Mononuclear cell (primary cell): Measurements from ENCODE around the gene CD247. TPM values are rescaled to one million over a fixed set of nuclear protein-coding genes. Genes with fewer than 3 reads are reported as not detected.

Experiments
- H3K27me3 ChIP-seq: 2 replicates; pipeline ENCODE4 v1.6.0; 2011; ENCODE audit warnings: low read length, control low read depth; ENCODE audit not compliant: insufficient read depth
- H3K4me1 ChIP-seq: 2 replicates; pipeline ENCODE4 v1.5.1; 2011; ENCODE audit warnings: mild to moderate bottlenecking, low read length, control low read depth; ENCODE audit not compliant: insufficient read depth
- H3K4me3 ChIP-seq: 2 replicates; pipeline ENCODE4 v1.5.1; 2011; ENCODE audit warnings: mild to moderate bottlenecking, low read length, moderate library complexity
- H3K9me3 ChIP-seq: 2 replicates; pipeline ENCODE4 v1.5.1; 2011; ENCODE audit warnings: low read depth, mild to moderate bottlenecking, control low read depth, low read length
- total RNA-seq: library from RNA; depleted of rRNA; stranded (reverse); fragments of >200 nt; gene quantifications from one replicate; pipeline ENCODE4 v1.2.3, GENCODE V29; 2012

The CD247 gene
- total RNA-seq, 1 donor, result 162 TPM

- Histone ChIP-seq H3K27me3 (no peaks in the 10 kb centered on the region), H3K4me3 (no peak overlapping the region), H3K4me1 (peaks cover 13% of the 10 kb centered on the region), H3K9me3 (no peaks in the 10 kb centered on the region)
Measured at GRCh38 chr1:167425482-167425881, 92.8 kb downstream of the CD247 start.

DNA sequence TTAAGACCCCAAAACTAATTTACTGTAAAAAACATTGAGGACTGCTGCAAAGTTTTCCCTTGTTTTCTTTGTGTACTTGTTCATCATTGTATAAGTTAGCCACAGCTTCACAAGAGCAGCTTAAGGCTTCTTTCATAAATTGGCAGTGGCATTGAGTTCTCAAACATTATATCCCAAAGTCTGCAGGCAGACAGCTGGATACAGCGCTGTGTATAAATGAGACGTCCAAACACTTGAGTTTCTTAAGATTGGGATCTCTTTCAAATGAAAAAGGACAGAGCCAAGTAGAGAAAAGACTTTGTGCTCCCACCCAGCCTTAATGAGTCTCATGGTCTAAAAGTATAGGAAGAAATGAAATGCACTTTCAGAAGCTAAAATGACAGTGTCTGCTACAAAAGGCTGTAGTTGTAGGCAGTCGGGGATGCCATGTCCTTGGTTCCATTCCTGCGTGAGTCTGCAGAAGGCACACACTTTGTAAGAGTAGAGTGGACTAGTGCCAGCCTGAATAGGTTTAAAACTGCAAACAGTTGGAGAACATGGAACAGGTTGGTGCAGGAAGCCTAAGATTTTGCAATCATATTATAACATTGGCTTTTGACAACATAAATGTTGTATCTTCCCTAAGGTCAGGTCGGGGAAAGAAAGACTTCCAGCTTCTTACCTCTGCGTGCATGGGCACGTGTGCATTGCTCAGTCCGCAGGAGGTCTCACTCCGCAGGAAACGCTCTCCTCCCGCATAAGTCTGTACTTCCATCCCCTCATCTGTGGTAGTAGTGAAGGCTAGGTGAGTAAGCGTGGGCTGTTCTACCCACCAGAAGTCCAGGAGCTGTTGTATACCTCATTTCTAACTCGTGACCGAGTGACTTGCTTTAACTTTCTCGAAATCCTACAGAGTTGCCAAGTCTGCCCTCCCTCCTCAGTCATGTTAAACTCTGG, 94.4 kb downstream of the CD247 start:
- Histone ChIP-seq H3K9me3 (no peaks in the 10 kb centered on the region), H3K4me3 (no peak overlapping the region)

GRCh38 chr1:167420510-167420909, 97.8 kb downstream of the CD247 start:
- Histone ChIP-seq H3K9me3 (no peaks in the 10 kb centered on the region), H3K4me3 (no peak overlapping the region), H3K4me1 (no peaks in the 10 kb centered on the region), H3K27me3 (no peaks in the 10 kb centered on the region)

More for the DNA sequence above, 94.4 kb downstream of the CD247 start:
- Histone ChIP-seq H3K27me3 (no peaks in the 10 kb centered on the region), H3K4me1 (peaks cover 2% of the 10 kb centered on the region)

DNA sequence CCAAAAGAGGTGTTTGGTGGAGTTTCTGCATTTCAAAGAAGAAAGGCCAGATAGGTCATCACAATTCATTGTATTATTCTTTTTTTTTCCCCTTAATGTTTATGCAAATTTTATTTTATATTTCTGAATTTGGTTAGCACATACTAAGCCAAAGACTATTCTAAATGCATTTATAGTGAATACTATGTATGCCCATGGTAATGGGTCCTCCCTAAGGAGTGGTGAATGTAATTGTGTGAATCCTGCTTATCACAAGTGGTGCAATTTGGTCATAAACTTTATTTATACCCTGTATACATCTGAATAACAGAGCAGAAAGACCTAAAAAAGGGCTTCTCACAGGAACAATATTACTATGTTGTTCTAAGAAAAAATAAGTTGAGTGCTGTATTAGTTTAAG, 99.1 kb downstream of the CD247 start:
- no peak overlapping the region for H3K4me3 ChIP-seq

DNA sequence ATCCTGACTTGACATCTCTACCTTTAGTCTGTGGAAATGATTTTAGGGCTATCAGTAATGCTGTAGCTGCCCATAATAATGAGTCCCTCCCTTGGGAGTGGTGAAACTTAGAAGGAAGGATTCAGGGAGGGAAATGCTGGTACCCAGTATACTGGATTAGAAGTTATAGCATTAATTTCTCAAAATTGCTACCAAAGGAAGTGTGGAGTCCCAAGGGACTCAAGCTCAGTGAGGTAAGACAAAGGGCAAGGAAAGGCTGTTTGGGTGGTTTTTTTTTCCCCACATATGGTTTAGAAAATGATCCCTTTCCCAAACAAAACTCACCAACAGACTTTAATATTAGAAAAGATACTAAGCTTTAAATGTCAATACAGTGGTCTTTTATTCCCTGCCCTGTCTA, 99.9 kb downstream of the CD247 start:
- Histone ChIP-seq H3K4me3 (no peak overlapping the region), H3K4me1 (no peaks in the 10 kb centered on the region), H3K9me3 (no peaks in the 10 kb centered on the region), H3K27me3 (no peaks in the 10 kb centered on the region)

More for the DNA sequence above, 99.1 kb downstream of the CD247 start:
- Histone ChIP-seq H3K4me1 (no peaks in the 10 kb centered on the region), H3K9me3 (no peaks in the 10 kb centered on the region), H3K27me3 (no peaks in the 10 kb centered on the region)

DNA sequence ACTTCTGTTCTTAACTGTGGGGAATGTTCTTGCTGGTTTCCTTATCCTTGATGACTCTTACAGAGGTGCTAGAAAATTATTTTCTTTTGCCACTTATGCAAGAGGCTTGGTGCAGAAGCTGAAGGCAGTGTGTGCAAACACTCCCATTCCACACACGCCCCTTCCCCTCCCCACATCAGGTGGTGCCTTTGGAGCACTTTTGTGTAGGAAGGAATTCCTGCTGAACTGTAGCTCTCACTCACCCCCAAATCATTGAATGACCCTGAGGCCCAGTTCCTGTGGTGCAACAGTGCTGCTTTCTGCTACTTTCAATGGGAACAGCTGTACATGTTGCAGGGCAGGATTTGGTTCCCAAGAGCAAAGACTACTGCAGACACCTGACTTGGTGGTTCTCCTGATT, 101.8 kb downstream of the CD247 start:
- no peaks in the 10 kb centered on the region for H3K9me3 ChIP-seq
- no peaks in the 10 kb centered on the region for H3K4me1 ChIP-seq
- H3K27me3 ChIP-seq, result no peaks in the 10 kb centered on the region
- H3K4me3 ChIP-seq, result no peak overlapping the region

DNA sequence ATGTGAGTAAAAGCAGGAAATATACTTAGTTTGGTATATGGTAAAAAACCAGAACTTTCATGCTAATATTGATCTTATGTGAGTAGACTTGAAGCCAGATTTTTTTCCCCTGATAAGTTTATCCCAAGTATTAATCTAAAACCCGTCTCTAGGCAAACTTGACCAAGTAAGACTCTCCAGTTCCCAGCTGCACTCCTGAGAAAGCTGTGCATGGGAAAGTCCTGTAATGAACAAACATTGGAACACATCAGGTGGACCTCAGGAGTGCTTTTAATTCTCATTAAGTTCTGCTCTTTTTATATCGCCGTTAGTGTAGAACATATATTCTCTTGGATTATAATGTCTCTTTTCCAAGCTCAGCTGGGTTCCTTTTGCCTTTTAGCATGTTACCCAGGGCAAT, 105.0 kb downstream of the CD247 start:
- Histone ChIP-seq H3K4me3 (no peak overlapping the region), H3K4me1 (no peaks in the 10 kb centered on the region), H3K27me3 (no peaks in the 10 kb centered on the region), H3K9me3 (no peaks in the 10 kb centered on the region)

GRCh38 chr1:167412920-167413319, 105.4 kb downstream of the CD247 start:
- Histone ChIP-seq H3K4me3 (no peak overlapping the region), H3K27me3 (no peaks in the 10 kb centered on the region), H3K9me3 (no peaks in the 10 kb centered on the region), H3K4me1 (no peaks in the 10 kb centered on the region)

GRCh38 chr1:167412072-167412471, 106.3 kb downstream of the CD247 start:
- H3K4me3 ChIP-seq, result no peak overlapping the region
- no peaks in the 10 kb centered on the region for H3K9me3 ChIP-seq
- no peaks in the 10 kb centered on the region for H3K27me3 ChIP-seq
- H3K4me1 ChIP-seq, result no peaks in the 10 kb centered on the region

GRCh38 chr1:167409183-167409582, 109.1 kb downstream of the CD247 start:
- Histone ChIP-seq H3K4me3 (no peak overlapping the region), H3K27me3 (no peaks in the 10 kb centered on the region), H3K9me3 (no peaks in the 10 kb centered on the region), H3K4me1 (no peaks in the 10 kb centered on the region)

- no peak overlapping the region for H3K4me3 ChIP-seq
- H3K4me1 ChIP-seq, result no peaks in the 10 kb centered on the region
- H3K27me3 ChIP-seq, result no peaks in the 10 kb centered on the region
- no peaks in the 10 kb centered on the region for H3K9me3 ChIP-seq
Measured at GRCh38 chr1:167408355-167408754, 110.0 kb downstream of the CD247 start.

DNA sequence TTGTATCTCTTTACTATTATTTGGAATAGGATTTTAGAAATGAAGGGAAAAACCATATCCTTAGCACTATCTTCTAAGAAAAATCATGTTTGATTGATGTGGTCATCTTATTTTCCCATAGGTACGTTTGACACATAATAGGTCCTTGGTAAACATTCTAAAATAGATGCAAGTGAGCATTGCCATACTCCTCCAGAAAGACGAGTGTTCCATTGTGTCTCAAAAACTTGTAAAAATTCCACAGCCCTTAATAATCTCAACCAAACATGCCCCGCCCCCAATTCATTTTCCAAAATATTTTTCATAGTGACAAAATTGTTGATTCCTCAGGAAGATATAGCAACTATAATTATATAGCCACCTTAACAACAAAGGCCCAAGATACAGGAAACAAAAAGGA, 113.4 kb downstream of the CD247 start:
- no peak overlapping the region for H3K4me3 ChIP-seq
- H3K4me1 ChIP-seq, result no peaks in the 10 kb centered on the region
- no peaks in the 10 kb centered on the region for H3K27me3 ChIP-seq
- H3K9me3 ChIP-seq, result no peaks in the 10 kb centered on the region

GRCh38 chr1:167404161-167404888, 114.0 kb downstream of the CD247 start:
- H3K4me3 ChIP-seq, result no peak overlapping the region
- no peaks in the 10 kb centered on the region for H3K4me1 ChIP-seq
- H3K27me3 ChIP-seq, result no peaks in the 10 kb centered on the region
- H3K9me3 ChIP-seq, result no peaks in the 10 kb centered on the region

DNA sequence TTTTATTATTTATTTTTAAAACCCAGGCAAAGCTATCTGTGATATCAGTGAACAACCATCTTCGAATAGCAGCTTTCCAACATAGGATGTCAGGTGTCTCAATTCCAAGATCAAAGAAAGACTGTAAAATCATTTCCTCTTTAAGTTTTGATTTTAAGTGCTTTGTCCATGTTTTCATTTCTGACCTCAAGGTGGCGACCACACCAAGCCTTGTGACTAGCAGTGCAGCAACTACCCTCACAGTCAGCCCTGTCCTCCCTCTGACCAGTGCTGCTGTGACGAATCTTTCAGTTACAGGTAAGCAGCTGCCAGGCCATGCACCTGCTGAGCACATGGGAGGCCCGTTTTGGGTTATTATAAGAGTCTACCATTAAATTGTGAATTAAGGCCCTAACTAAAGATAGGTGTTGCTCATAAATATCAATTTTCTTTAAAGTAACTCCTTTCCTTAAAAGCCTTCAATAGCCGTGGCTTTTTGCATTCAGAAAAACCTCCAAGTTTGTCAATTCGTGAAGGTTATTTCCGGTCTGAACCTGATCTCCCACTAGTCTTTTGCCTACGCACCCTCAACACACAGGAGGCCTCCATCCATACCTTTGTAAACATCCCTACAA, 117.0 kb downstream of the CD247 start:
- H3K27me3 ChIP-seq, result no peaks in the 10 kb centered on the region
- H3K4me1 ChIP-seq, result no peaks in the 10 kb centered on the region
- no peaks in the 10 kb centered on the region for H3K9me3 ChIP-seq
- H3K4me3 ChIP-seq, result no peak overlapping the region

GRCh38 chr1:167400359-167400953, 117.9 kb downstream of the CD247 start:
- no peaks in the 10 kb centered on the region for H3K4me1 ChIP-seq
- H3K9me3 ChIP-seq, result no peaks in the 10 kb centered on the region
- H3K4me3 ChIP-seq, result no peak overlapping the region
- no peaks in the 10 kb centered on the region for H3K27me3 ChIP-seq
